ENCODE results near the gene UGT2B11.
"Not testable (repeated sequence)": the region's sequence is repeated elsewhere in the genome, so short reads cannot be mapped to it uniquely, and the experiment has no call there.

UGT2B11 gene

DNA sequence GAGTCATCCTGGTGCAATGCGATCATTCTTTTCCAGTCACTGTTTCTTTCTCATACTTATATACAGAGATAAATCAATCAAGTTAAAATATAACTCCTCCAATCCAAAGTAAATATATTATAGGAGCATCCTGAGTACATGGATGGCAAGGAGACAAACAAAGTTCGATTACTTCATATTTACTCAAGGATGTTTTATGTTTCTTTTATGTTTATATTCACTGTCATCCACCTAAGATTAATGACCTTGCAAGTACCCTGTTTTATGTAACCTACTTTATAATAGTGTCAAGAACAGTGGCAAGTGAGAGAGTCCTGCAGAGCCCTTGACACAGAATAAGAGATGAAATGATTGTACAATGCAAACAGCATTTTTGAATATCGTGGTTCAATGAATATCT, at the start of gene UGT2B11:
TSS of gene UGT2B11 (minus strand) at position 33 of the 400 bp plus-strand sequence. CDS start at position 7, 26 bp downstream.
- DNase-seq = no peak

DNA sequence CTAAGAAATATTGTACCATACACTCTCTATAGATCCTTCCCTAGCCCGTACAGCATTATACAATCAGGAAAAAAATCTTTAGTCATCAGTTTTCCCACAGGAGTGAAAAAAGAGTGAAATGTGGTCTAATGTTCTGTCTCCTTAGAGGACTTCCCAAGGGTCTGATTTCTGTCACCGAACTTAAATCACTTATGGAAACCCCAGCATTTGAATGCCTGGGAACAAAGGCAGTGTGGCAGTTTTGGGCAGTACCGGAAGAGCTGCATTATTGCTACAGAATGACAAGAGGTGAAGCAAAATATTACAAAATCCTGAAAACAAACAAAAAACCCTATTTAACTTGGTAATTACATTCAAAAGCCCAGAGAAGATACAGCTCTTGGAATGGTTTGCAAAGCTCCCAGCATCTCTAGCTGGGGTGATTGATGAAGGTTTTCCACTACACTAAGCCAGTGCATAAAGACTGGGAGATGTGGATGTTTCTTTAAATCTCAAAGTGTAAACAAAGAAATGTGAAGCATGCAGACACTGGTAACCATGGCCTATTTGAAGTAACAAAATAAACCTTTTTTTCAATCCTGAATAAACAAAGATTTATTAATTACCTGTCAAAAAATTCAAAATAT, 38.7 kb upstream of the UGT2B11 start:
- not testable (repeated sequence) for DNase-seq

DNA sequence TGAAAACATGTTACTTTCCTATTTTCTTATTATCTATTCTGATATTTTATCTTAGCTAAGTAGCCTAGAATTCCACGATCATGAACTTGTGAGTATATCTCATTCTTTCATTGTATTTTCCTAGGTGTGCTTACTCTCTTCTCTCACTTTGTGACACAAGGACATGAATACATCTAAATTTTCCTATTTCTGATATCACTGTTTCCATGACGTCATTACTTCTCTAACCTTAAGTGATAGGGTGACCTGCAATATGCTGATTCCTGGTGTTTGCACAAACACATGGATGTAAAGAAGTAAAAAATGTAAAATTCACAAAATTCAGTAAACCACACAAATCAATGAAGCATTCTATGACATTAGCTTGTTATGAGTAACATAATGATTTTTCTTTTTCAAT, 36.3 kb upstream of the UGT2B11 start:
- DNase-seq = not testable (repeated sequence)

DNA sequence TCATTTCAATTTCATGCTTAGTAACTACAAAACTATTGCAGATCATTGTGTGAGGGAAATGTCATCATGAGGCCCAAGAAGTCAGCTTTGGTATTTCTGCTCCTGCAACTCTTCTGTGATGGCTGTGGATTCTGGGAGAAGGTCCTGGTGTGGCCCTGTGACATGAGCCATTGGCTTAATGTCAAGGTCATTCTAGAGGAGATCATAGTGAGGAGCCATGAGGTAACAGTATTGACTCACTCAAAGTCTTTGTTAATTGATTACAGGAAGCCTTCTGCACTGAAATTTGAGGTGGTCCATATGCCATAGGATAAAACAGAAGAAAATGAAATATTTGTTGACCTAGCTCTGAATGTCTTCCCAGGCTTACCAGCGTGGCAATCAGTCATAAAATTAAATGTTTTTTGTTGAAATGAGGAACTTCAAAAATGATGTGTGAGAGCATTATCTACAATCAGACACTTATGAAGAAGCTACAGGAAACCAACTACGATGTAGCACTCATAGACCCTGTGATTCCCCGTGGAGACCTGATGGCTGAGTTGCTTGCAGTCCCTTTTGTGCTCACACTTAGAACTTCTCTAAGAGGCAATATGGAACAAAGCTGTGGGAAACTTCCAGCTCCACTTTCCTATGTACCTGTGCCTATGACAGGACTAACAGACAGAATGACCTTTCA, 28.2 kb upstream of the UGT2B11 start:
- not testable (repeated sequence) for DNase-seq

GRCh38 chr4:69241746-69242145, 27.2 kb upstream of the UGT2B11 start:
- not testable (repeated sequence) for DNase-seq

DNA sequence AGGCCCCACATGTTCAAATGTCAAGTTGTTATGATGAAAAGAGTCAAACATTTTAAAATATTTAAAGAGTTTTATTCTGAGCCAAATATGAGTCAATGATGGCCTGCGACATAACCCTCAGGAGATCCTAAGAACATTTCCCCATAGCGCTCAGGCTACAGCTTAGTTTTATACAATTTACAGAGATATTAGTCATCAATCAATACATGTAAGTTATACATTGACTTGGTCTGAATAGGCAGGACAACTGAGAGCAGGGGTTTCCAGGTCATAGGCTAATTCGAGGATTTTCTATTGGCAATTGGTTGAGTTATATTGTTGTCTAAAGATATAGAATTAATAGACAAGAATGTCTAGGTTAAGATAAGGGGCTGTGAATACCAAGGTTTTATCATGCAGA, 26.2 kb upstream of the UGT2B11 start:
- not testable (repeated sequence) for DNase-seq

DNA sequence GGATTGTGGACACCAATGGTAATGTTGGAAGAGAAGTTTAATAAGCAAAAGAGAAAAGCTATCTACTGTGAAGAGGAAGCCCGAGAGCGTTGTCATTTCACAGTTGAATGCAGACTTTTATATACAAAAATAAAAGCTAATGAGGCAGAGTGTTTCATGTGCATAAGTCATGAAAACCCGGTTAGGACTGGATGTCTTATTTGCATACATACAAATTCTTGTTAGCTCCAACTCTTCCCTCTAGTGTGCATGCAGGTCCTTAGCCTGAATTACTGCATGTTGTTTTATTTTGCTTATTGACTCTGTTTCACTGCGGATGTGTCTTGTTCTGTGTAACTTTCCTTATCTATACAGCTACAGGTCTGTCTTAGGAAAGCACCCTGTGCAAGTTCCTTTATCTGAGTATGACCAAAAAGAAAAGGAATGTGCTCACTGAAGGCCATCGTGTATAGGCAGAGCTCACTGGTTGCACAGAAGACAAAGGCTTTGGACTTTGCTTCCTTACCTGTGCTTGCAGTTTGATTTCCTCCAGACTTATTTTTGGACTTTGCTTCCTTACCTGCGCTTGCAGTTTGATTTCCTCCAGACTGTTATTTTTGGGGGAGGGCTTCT, 25.1 kb upstream of the UGT2B11 start:
- DNase-seq = no peak

DNA sequence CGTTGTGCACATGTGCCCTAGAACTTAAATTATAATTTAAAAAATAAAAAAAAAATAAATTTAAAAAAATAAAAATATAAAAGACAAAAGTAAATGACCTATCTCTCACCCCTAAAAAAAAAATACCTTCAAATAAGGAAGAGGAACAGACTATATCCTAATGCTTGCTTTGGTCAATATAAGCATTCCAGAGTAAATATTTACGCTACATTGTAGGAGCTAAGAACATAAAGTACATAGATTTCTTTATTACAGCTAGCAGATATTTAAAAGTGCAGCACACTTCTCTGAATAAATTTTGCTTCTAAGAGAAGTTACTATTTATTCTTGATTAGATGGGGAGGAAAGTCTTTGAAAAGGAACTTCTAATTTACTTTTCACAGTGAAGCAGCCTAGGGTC, 24.5 kb upstream of the UGT2B11 start:
- DNase-seq = no peak

DNA sequence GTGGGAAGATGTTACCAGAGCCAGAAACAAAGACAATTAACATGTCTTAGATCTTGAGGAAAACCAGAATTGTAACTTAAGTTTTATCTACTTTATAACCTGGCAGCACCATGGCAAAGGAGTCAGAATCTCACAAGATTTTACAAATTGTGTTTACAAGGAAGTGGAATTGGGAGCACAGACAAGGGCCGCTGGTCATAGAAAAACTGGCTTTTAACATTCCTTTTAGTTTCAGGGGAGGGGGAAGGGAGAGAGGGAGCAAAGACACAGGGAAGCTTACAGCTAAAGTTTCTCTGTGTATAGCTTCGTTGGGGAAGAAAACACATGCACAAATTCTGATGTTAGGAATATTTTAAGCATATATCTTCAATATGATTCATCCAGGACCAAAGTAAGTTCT, 10.3 kb upstream of the UGT2B11 start:
- DNase-seq = no peak

DNA sequence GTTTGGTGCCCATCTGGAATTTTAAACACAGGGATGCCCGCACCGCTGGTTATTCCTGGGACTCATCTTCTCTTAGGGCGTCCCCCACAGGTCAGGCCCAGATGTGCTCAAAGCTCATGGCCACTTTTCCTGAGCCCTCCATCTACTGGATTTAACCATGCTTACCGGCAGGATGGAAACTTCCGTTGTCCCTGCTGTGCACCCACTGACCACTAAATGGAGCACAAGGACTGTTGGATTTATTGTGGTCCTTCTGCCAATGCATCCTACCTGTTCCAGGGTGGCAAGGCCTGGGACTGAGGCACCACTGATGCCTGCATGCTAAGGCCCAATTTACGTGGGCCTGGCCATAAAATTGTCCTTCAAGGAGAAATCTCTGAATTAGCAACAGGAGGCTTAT, 8.7 kb upstream of the UGT2B11 start:
- DNase-seq = not testable (repeated sequence)

DNA sequence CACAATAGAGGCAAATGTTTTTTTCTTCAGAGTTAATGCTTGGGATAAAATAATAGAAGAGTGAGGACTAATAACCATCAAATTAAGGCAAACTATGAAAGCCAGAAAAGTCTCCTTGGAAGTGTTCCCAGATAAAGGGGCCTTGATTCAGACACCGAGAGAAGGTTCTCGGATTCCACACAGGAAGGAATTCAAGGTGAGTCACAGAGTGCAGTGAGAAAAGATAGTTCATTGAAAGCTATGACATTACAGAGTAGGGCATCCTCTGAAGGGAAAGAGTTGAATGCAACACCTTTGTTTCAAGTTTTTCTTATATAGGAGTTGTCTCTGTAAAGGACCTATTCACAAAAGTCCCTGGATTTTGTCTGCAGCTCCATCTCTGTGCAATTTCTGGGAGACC, 3.9 kb upstream of the UGT2B11 start:
- DNase-seq = not testable (repeated sequence)

GRCh38 chr4:69210911-69211310, 3.6 kb downstream of the UGT2B11 start:
- DNase-seq = no peak

DNA sequence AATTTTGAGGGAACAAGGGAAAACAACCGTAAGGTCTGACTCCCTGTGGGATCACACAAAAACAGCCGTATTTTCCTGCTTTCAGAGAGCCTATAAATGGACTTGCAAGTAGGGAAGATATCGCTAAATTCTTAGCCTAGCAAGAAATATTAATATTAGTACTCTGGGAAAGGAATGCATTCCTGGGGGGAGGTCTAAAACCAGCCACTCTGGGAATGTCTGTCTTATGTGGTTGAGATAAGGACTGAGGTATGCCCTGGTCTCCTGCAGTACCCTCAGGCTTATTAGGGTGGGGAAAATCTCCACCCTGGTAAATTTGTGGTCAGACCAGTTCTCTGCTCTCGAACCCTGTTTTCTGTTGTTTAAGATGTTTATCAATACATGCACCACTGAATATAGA, 16.0 kb downstream of the UGT2B11 start:
- not testable (repeated sequence) for DNase-seq

DNA sequence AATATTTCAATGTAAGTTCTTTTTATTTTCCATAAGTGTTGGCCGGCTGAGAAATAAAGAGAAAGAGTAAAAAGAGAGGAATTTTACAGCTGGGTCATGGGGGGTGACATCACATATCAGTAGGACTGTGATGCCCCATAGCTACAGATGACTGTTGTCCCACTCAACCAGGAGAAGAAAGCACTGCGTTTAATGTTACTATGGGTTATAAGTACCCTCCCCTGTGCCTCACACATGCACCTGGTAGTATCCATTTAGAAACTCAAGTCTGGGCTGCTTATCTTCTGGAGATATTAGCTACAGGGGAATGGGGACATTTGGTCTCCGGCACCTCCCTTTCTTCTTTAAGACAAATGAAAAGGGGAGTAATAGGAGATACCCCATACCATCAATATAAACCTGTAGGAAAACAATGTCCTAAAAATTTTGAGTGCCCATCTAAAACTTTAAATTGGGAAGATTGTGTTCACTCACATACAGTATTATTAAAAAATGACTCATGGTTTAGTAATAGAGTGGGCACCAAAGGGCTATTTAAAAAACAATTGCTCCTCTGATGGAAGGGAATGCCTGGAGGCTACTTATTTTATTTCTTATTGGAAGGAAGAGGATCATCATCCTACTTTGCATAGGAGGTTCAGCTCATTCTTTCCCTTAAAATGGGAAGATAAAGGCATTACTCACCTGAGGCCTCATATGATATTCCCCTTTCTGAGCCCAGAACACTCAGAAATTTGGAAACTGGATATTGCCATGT, 18.2 kb downstream of the UGT2B11 start:
- DNase-seq = no peak

DNA sequence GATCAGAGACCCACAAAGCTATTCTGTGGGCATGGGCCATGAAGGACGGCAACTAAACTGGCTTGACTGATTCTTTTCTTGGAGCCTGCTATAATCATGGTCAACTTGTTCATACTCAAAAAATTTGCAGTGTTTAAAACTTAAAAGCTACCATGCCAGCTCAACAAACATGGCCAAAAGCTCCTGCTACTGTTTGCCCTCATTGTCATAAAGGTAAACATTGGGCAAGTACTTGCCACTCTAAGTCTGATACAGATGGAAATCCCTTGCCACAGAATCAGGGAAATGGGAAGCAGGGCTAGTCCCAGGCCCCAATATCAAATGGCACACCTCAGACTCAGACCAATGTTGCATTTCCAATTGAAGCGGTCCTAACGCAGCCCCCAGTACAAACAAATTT, 20.4 kb downstream of the UGT2B11 start:
- DNase-seq = no peak

- not testable (repeated sequence) for DNase-seq
These were observed 22.6 kb downstream of the UGT2B11 start for GRCh38 chr4:69191905-69192304.

GRCh38 chr4:69190621-69191020, 23.9 kb downstream of the UGT2B11 start:
- not testable (repeated sequence) for DNase-seq

GRCh38 chr4:69181519-69182169, 32.9 kb downstream of the UGT2B11 start:
- not testable (repeated sequence) for DNase-seq

GRCh38 chr4:69179817-69180216, 34.7 kb downstream of the UGT2B11 start:
- not testable (repeated sequence) for DNase-seq

DNA sequence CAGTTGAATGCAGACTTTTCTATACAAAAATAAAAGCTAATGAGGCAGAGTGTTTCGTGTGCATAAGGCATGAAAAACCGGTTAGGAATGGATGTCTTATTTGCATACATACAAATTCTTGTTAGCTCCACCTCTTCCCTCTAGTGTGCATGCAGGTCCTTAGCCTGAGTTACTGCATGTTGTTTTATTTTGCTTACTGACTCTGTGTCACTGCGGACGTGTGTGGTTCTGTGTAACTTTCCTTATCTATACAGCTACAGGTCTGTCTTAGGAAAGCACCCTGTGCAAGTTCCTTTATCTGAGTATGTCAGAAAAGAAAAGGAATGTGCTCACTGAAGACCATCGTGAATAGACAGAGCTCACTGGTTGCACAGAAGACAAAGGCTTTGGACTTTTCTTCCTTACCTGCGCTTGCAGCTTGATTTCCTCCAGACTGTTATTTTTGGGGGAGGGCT, 35.8 kb downstream of the UGT2B11 start:
- DNase-seq = not testable (repeated sequence)

DNA sequence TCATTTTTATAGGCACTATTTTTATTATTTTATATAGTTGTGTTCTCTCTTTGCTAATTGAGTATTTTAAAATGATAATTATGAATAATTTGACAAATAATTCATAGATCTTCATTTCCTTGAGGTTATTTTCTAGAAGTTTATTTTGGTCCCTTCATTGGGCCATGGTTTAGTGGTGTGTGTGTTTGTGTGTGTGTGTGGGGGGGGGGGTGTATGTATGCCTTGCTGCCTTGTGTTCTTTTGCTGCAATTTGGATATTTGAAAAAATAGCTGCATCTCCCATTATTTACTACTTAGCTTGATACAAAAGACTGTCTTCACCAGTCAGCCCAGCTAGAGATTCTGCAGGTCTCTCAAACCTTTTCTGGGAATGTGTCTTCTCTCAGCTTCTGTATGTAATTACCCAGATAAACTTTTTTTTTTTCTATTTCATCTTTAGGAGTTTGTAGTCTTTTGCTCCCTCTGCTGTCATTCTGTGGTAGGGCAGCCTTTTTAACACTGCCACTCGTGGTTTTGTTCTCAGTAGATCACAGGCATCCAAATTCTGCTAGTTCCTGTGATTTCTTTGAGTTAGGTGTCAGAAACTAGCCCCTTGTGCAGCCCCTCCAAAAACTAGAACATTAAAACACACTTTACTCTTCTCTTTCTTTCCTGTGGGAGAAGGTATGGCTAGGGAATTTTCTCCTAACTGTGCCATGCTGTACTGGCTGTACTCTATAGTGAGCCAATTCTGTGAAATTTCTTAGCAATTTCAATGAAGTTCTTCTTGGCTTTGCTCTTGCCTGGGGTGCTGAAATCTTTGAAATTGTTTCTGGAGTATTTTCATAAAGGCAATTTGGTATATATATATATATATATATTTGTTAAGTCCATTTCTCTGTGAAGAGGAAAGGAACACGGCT, 44.1 kb downstream of the UGT2B11 start:
- DNase-seq = peak; percentile 32

- not testable (repeated sequence) for DNase-seq
These were observed 45.4 kb downstream of the UGT2B11 start for GRCh38 chr4:69169171-69169570.
